Body of pancreas (tissue), 4 donors: ENCODE measurements around the gene ZMYND15. TPM values are rescaled to one million over a fixed set of nuclear protein-coding genes. Genes with fewer than 3 reads are reported as not detected.

Source experiments
- ATAC-seq: fragments of 150-250 bp; one replicate; pipeline ENCODE4 v1.9.1; 2016
- DNase-seq, 4 donors: peaks; one replicate each; pipeline ENCODE4 v3.0.0-alpha.2; 2019
- H3K27ac ChIP-seq, 4 donors: fragments of 200-600 bp; sonication (generic); 1 replicate in 3 of 4; 2 replicates in 1 of 4; pipeline versions ENCODE4 v1.5.1 to v1.6.1; 2016 to 2019; ENCODE audit warnings: mild to moderate bottlenecking in 1 of 4, mixed read lengths in 1 of 4, moderate library complexity in 1 of 4
- H3K27me3 ChIP-seq, 2 donors: fragments of 200-600 bp; sonication (generic); one replicate each; pipeline ENCODE4 v1.6.0; 2016; ENCODE audit warnings: mild to moderate bottlenecking in 1 of 2
- H3K36me3 ChIP-seq, 2 donors: fragments of 200-600 bp; sonication (generic); replicated peaks in 1 of 2; 2 replicates each; pipeline ENCODE4 v1.5.1; 2016; ENCODE audit warnings: low read depth in 2 of 2; ENCODE audit not compliant: insufficient read depth in 1 of 2
- H3K4me1 ChIP-seq: fragments of 200-600 bp; sonication (generic); one replicate; pipeline ENCODE4 v1.6.0; 2016
- H3K4me3 ChIP-seq, 2 donors: fragments of 200-600 bp; sonication (generic); 1 replicate in 1 of 2; 2 replicates in 1 of 2; pipeline ENCODE4 v1.5.1; 2016 to 2019
- H3K9me3 ChIP-seq, 3 donors: fragments of 200-600 bp; sonication (generic); 1 replicate in 2 of 3; 2 replicates in 1 of 3; pipeline ENCODE4 v1.5.1; 2016
- POLR2A ChIP-seq, 3 donors: fragments of 450-650 bp; IDR thresholded peaks; one replicate each; pipeline ENCODE4 v1.6.1; 2016; ENCODE audit warnings: antibody characterized with exemption in 3 of 3, mild to moderate bottlenecking in 2 of 3
- WGBS, 2 donors: methylation state at CpG; one replicate each; pipeline ENCODE4 v1.1.5; 2017; 5-methylcytosine and 5-hydroxymethylcytosine counted together
- intact Hi-C: fragments of 100-400 bp; cut with DNase I; formaldehyde crosslinking; loops from one replicate; pipeline ENCODE4 v1.15.1; 2023
- total RNA-seq, 2 donors: library from RNA; depleted of rRNA; stranded (reverse); fragments of >200 nt; gene quantifications; one replicate each; pipeline ENCODE4 v1.1.0, GENCODE V29; 2016
- TF ChIP-seq, protein P1 (sequence below), 7 experiments: fragments of 450-650 bp in 4 of 7; fragments of 200-600 bp in 3 of 7; sonication (generic) in 3 of 7; IDR thresholded peaks; one replicate each; pipeline ENCODE4 v1.5.1; 2016 to 2019; ENCODE audit warnings: antibody characterized with exemption in 7 of 7

ZMYND15 gene
- total RNA-seq, 2 donors from 2014 or later, result 0.52 to 2.3 TPM

DNA sequence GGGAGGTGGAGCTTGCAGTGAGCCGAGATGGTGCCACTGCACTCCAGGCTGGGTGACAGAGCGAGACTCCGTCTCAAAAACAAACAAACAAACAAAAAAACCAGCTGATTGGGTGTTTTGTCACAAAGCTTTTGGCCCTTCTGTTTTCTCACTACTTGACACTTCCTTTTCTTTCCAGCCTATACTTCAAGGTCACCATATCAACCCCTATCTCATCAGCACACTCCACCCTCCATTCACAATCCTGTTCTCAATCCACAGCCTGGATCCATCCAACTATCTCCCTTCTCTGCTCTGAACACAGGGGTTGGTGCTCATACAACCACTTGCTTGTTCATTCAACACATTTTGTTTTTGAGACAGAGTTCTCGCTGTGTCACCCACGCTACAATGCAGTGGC lies 15.0 kb upstream of the ZMYND15 start:
- DNase-seq, result no peak
- 77 to 88% methylated on average over 5 of the region's 5 CpGs for WGBS, 2 donors
- intact Hi-C loops, result no loop called here

DNA sequence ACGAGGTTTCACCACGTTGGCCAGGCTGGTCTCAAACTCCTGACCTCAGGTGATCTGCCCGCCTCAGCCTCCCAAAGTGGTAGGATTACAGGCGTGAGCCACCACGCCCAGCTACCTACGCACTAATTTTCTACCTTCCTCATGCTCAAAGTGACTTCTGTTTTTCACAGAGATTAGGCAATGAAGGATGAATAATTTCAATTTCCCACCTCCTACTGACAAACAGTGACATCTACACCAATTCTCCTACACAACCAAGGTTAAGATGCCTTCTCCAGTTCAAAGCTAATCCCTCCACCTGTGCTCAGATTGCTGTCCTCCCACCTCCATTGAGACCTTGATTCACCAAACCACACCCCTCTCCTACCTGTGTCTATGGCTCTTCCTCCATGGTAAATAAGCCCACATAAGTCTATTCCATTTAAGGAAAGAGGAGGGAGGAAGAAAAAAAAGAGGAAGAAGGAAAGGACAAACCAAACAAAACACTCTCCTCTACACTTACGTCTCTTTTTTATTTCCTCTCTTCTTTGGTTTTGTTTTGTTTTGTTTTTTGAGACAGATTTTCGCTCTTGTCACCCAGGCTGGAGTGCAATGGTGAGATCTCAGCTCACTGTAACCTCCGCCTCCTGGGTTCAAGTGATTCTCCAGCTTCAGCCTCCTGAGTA lies 13.9 kb upstream of the ZMYND15 start:
- no peak for DNase-seq
- TF ChIP-seq, protein P1, sequence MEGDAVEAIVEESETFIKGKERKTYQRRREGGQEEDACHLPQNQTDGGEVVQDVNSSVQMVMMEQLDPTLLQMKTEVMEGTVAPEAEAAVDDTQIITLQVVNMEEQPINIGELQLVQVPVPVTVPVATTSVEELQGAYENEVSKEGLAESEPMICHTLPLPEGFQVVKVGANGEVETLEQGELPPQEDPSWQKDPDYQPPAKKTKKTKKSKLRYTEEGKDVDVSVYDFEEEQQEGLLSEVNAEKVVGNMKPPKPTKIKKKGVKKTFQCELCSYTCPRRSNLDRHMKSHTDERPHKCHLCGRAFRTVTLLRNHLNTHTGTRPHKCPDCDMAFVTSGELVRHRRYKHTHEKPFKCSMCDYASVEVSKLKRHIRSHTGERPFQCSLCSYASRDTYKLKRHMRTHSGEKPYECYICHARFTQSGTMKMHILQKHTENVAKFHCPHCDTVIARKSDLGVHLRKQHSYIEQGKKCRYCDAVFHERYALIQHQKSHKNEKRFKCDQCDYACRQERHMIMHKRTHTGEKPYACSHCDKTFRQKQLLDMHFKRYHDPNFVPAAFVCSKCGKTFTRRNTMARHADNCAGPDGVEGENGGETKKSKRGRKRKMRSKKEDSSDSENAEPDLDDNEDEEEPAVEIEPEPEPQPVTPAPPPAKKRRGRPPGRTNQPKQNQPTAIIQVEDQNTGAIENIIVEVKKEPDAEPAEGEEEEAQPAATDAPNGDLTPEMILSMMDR (IDR thresholded peaks at IDR 0.05), result no peak
- no peak for TF ChIP-seq POLR2A (IDR thresholded peaks at IDR 0.05)
- H3K27ac ChIP-seq, result peak overlapping the region in 1 of 4 donors; percentile 44
- no peaks in the 10 kb centered on the region for H3K36me3 ChIP-seq
- no peak overlapping the region for H3K4me3 ChIP-seq
- H3K4me1 ChIP-seq, result peaks cover 41% of the 10 kb centered on the region
- 75 to 89% methylated on average over 9 of the region's 9 CpGs for WGBS, 2 donors
- no peak for ATAC-seq
- no peaks in the 10 kb centered on the region for H3K27me3 ChIP-seq
- no peaks in the 10 kb centered on the region for H3K9me3 ChIP-seq
- intact Hi-C loops, result no loop called here

More for the DNA sequence above, 15.0 kb upstream of the ZMYND15 start:
- Histone ChIP-seq H3K4me3 (no peak overlapping the region), H3K36me3 (no peaks in the 10 kb centered on the region), H3K27me3 (no peaks in the 10 kb centered on the region), H3K27ac (no peak overlapping the region), H3K9me3 (no peaks in the 10 kb centered on the region), H3K4me1 (peaks cover 48% of the 10 kb centered on the region)
- TF ChIP-seq, protein P1 (IDR thresholded peaks at IDR 0.05), result no peak
- TF ChIP-seq POLR2A (IDR thresholded peaks at IDR 0.05), result no peak
- ATAC-seq, result no peak

DNA sequence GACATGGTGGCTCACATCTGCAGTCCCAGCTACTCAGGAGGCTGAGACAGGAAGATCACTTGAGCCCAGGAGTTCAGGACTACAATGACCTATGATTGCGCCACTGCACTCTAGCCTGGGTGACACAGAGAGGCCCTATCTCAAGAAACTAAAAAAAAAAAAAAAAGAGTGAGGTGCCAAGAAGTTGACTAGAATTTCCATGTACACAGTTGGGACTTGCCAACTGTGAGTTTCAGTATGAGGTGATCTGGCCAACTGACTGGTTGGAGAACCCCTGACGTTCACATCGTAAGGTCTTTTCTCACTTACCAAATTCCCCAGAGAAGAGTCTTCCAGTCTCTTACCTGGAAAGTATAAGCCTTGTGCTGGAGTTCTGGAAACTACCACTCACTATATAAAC lies 11.5 kb upstream of the ZMYND15 start:
- peak; percentile 33 for ATAC-seq
- intact Hi-C loops, result no loop called here
- 23 to 35% methylated on average over 3 of the region's 3 CpGs for WGBS, 2 donors

DNA sequence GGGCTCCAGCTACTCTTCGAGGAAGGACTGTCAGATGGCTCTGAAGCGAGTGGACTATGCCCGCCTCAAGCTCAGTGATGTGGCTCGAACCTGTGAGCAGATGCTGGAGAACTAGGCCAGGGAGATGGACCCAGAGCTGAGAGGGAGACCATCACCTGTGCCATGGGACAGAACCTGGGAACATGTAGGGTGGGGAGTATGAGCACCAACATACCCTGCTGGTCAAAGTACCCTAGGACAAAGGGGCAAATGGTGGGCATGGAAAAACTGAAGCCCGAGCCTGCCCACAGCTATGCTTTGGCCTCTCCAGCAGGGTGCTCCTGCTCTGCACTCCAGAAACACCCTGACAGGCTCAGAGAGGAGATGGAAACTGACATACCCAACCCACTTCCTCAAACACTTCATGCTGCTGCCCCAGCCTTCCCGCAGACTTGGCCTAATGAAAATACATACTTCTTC lies 6.5 kb upstream of the ZMYND15 start:
- WGBS, 2 donors, result 72 to 83% methylated on average over 6 of the region's 6 CpGs
- intact Hi-C loops, result loop anchor here (5.0 kb wide), 1 partner anchor 54 kb away; the partner anchor contains the start of genes GLTPD2 and VMO1
- DNase-seq, result peak in 1 of 4 donors; percentile 68
- Histone ChIP-seq H3K4me1 (peaks cover 29% of the 10 kb centered on the region), H3K4me3 (no peak overlapping the region), H3K27ac (peak overlapping the region in 1 of 4 donors; percentile 67), H3K27me3 (no peaks in the 10 kb centered on the region), H3K36me3 (no peaks in the 10 kb centered on the region), H3K9me3 (no peaks in the 10 kb centered on the region)
- no peak for ATAC-seq
- TF ChIP-seq, protein P1 (IDR thresholded peaks at IDR 0.05), result peak in 1 of 7 experiments; percentile 36
- no peak for TF ChIP-seq POLR2A (IDR thresholded peaks at IDR 0.05)

More for the DNA sequence above, 11.5 kb upstream of the ZMYND15 start:
- Histone ChIP-seq H3K36me3 (no peaks in the 10 kb centered on the region), H3K9me3 (no peaks in the 10 kb centered on the region), H3K27ac (peak overlapping the region; percentile 39 to 71 (median 68)), H3K4me1 (peaks cover 35% of the 10 kb centered on the region), H3K4me3 (no peak overlapping the region), H3K27me3 (no peaks in the 10 kb centered on the region)
- TF ChIP-seq, protein P1 (IDR thresholded peaks at IDR 0.05), result no peak
- TF ChIP-seq POLR2A (IDR thresholded peaks at IDR 0.05), result peak in 1 of 3 donors; percentile 26
- peak; percentile 63 to 83 (median 76) for DNase-seq
